OCI-LY7 (cell line): Measurements from ENCODE around the gene MORN1. TPM values are rescaled to one million over a fixed set of nuclear protein-coding genes. Genes with fewer than 3 reads are reported as not detected.

ENCODE experiments used
- BruUV-seq: library from RNA; stranded (reverse); fragments of 400-500 nt; replicated peaks from 2 replicates; lab custom pipeline; 2021; lab: Mats Ljungman, UMichigan
- CTCF ChIA-PET: fragments of 300-600 bp; sonication (Branson Sonifier 250); formaldehyde crosslinking; loops from one replicate; lab custom pipeline; 2022; ENCODE audit warnings: antibody characterized with exemption; ENCODE audit not compliant: unreplicated experiment; lab: Charles Lee
- POLR2A ChIA-PET: fragments of 300-600 bp; sonication (Branson Sonifier 250); formaldehyde crosslinking; loops from one replicate; lab custom pipeline; 2022; ENCODE audit warnings: antibody characterized with exemption; lab: Charles Lee
- DNase-seq: peaks from one replicate; pipeline ENCODE4 v3.0.0-alpha.2; 2015; ENCODE audit warnings: low spot score
- H2AFZ ChIP-seq: fragments of 200-600 bp; sonication (generic), shearing (Covaris generic); 2 replicates; pipeline ENCODE4 v1.6.1; 2014; ENCODE audit warnings: mild to moderate bottlenecking, antibody characterized with exemption, low read length, moderate library complexity
- H3K27ac ChIP-seq: fragments of 200-600 bp; sonication (generic); 2 replicates; pipeline ENCODE4 v1.5.1; 2014; ENCODE audit warnings: mixed run types, low read depth, mild to moderate bottlenecking, moderate library complexity, low read length, inconsistent platforms; ENCODE audit not compliant: poor library complexity, severe bottlenecking
- H3K36me3 ChIP-seq: fragments of 200-600 bp; sonication (generic); 2 replicates; pipeline ENCODE4 v1.6.1; 2014; ENCODE audit warnings: mild to moderate bottlenecking, antibody characterized with exemption, low read length, moderate library complexity, mixed read lengths; ENCODE audit not compliant: insufficient read depth
- H3K4me1 ChIP-seq: fragments of 200-600 bp; sonication (generic); 2 replicates; pipeline ENCODE4 v1.5.1; 2014; ENCODE audit warnings: mild to moderate bottlenecking, low read length; ENCODE audit not compliant: insufficient read depth, poor library complexity, severe bottlenecking
- H3K4me2 ChIP-seq: fragments of 200-600 bp; sonication (generic); 2 replicates; pipeline ENCODE4 v1.6.1; 2014; ENCODE audit warnings: mild to moderate bottlenecking, low read length
- H3K4me3 ChIP-seq: fragments of 200-600 bp; sonication (generic); 2 replicates; pipeline ENCODE4 v1.5.1; 2014; ENCODE audit warnings: mild to moderate bottlenecking, low read depth, low read length; ENCODE audit not compliant: poor library complexity, severe bottlenecking
- H3K79me2 ChIP-seq: fragments of 200-600 bp; sonication (generic); 2 replicates; pipeline ENCODE4 v1.6.1; 2016; ENCODE audit warnings: low read depth, mild to moderate bottlenecking, low read length, moderate library complexity, mixed read lengths; ENCODE audit not compliant: insufficient read depth
- H3K9me2 ChIP-seq: fragments of 200-600 bp; sonication (generic); 2 replicates; pipeline ENCODE4 v1.6.1; 2016; ENCODE audit warnings: mild to moderate bottlenecking, low read length, mixed read lengths; ENCODE audit not compliant: insufficient read depth
- H3K9me3 ChIP-seq: fragments of 200-600 bp; sonication (generic); 2 replicates; pipeline ENCODE4 v1.6.1; 2014; ENCODE audit warnings: mild to moderate bottlenecking, mixed run types, low read length, mixed read lengths
- H4K20me1 ChIP-seq: fragments of 200-600 bp; sonication (generic); 2 replicates; pipeline ENCODE4 v1.6.1; 2014; ENCODE audit warnings: mild to moderate bottlenecking, antibody characterized with exemption, low read length, moderate library complexity, mixed read lengths; ENCODE audit not compliant: insufficient read depth
- EZH2phosphoT487 ChIP-seq: fragments of 200-600 bp; sonication (generic); IDR thresholded peaks from 2 replicates; pipeline ENCODE4 v1.6.1; 2018; ENCODE audit warnings: low read depth, borderline replicate concordance, mild to moderate bottlenecking, mixed run types, antibody characterized with exemption, low read length, moderate library complexity, mixed read lengths
- intact Hi-C: fragments of 100-400 bp; cut with micrococcal nuclease; formaldehyde crosslinking; loops from one replicate; pipeline ENCODE4 v1.10.0; 2022; ENCODE audit not compliant: unreplicated experiment
- total RNA-seq, 2 experiments: library from RNA; depleted of rRNA in 1 of 2; stranded (reverse); fragments of >200 nt in 1 of 2; shearing (Covaris generic) in 1 of 2; gene quantifications; 2 replicates each; pipeline ENCODE4 v1.2.3, GENCODE V29; 2014 to 2022
- TF ChIP-seq, protein P1 (sequence below): fragments of 200-600 bp; sonication (generic); conservative IDR thresholded peaks from 2 replicates; pipeline ENCODE4 v1.5.1; 2014; ENCODE audit warnings: mild to moderate bottlenecking, antibody characterized with exemption, low read length, moderate library complexity, mixed read lengths

Gene MORN1
- total RNA-seq, 2 experiments from 2014 or later: 13.1 to 29.7 TPM

DNA sequence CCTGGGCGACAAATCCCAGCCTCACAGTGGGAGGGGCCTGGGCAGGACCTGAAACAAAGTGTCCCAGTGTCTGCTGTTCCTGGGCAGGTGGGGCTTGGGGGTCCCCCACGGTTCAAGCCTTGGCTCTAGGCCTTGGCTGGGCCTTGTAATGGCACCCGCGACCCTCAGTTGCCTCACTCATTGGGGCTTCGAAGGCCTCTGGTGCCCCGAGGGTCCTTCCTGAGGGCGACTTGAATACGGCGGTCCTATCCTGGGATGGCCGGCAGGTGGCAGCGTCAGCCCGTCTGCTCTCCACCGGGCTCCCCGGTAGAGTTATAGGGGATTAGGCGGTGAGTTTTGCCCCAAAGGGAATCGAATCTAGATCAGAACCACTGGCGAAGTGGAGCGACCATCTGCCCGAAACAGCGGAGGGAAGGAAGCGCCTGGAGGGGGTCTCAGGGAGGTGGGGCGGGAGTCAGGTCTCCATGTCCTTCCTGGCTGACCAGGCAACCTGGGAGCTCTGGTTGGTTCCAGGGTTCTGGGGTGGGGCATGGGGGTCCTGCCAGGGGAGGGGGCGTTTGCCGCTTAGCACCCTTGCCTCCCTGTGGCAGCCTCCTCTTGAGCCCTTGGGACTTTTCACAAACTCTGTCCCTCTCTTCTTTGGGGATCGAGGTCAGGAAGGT lies 23.1 kb upstream of the MORN1 start:
- CTCF ChIA-PET: interaction anchor here (0.5 to 0.6 kb wide), 2 partner anchors 134 to 1444 kb away, joined by 3 to 5 read pairs; no protein-coding TSS in a partner anchor
- peaks cover 48% of the 10 kb centered on the region for H3K4me1 ChIP-seq

DNA sequence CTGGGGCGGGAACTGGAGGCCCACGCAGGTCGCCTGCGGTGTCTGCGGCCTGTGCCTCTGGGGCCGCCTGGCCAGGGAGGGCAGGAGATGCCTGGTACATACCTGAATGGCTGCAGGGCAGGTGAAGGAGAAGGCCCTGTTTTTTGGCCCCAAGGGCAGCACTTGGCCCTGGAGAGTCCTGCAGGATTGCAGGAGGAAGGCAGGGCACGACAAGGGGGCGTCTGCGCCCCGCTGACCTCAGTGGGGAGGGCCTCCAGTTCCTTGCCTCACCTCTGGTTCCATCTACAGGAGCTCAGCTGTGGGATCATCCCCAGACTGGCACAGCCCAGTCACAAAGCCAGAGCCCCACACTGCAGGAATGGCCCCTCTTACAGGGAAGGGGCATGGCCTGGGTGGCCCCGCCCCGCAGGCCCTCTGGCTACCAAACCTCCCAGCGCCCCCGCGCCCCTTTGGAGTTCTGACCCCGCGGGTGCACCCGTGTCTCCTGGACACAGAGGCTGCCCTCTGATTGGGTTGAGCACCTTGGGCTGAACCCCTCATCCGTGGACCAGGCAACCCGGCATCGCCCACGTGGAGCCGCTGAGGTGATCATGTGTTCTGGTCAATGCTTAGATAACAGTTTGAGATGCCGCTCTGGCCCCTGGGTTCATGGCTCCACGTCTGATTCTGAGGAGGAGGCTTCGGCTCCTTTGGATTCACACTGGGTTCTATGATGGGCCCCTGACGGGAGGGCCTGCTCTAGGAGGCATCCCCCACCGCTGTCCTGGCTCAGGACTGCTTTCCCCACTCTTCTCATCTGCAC lies 22.3 kb upstream of the MORN1 start:
- peak; percentile 30 for DNase-seq
- Histone ChIP-seq H3K4me1 (peaks cover 48% of the 10 kb centered on the region), H3K9me3 (no peaks in the 10 kb centered on the region), H2AFZ (no peak overlapping the region), H3K36me3 (no peaks in the 10 kb centered on the region), H3K9me2 (no peaks in the 10 kb centered on the region), H3K4me2 (peak overlapping the region; percentile 91), H4K20me1 (no peaks in the 10 kb centered on the region), H3K4me3 (peak overlapping the region; percentile 98), H3K79me2 (no peaks in the 10 kb centered on the region), H3K27ac (peak overlapping the region; percentile 73)
- intact Hi-C loops: loop anchor here (1.0 to 2.0 kb wide), 4 partner anchors 83 to 171 kb away; partner anchors contain the start of gene PANK4
- TF ChIP-seq, protein P1, sequence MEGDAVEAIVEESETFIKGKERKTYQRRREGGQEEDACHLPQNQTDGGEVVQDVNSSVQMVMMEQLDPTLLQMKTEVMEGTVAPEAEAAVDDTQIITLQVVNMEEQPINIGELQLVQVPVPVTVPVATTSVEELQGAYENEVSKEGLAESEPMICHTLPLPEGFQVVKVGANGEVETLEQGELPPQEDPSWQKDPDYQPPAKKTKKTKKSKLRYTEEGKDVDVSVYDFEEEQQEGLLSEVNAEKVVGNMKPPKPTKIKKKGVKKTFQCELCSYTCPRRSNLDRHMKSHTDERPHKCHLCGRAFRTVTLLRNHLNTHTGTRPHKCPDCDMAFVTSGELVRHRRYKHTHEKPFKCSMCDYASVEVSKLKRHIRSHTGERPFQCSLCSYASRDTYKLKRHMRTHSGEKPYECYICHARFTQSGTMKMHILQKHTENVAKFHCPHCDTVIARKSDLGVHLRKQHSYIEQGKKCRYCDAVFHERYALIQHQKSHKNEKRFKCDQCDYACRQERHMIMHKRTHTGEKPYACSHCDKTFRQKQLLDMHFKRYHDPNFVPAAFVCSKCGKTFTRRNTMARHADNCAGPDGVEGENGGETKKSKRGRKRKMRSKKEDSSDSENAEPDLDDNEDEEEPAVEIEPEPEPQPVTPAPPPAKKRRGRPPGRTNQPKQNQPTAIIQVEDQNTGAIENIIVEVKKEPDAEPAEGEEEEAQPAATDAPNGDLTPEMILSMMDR: no peak
- CTCF ChIA-PET: interaction anchor here (0.6 kb wide), 2 partner anchors 33 to 135 kb away, joined by 5 to 7 read pairs; no protein-coding TSS in a partner anchor
- POLR2A ChIA-PET: interaction anchor here (0.6 to 1.2 kb wide), 3 partner anchors 134 to 385 kb away, joined by 3 to 7 read pairs (median 3); no protein-coding TSS in a partner anchor
- BruUV-seq: no TSS peak

More for the DNA sequence above, 23.1 kb upstream of the MORN1 start:
- Histone ChIP-seq H3K9me3 (no peaks in the 10 kb centered on the region), H4K20me1 (no peaks in the 10 kb centered on the region), H3K79me2 (no peaks in the 10 kb centered on the region), H3K4me3 (peak overlapping the region; percentile 98), H3K27ac (peak overlapping the region; percentile 73), H3K9me2 (no peaks in the 10 kb centered on the region), H3K36me3 (no peaks in the 10 kb centered on the region), H3K4me2 (peak overlapping the region; percentile 91), H2AFZ (no peak overlapping the region)
- no peak for TF ChIP-seq EZH2phosphoT487
- TF ChIP-seq, protein P1: peak; percentile 96
- POLR2A ChIA-PET: interaction anchor here (0.7 to 1.4 kb wide), 2 partner anchors 20 to 171 kb away, joined by 3 to 5 read pairs; no protein-coding TSS in a partner anchor
- no TSS peak for BruUV-seq
- peak; percentile 83 for DNase-seq
- intact Hi-C loops: loop anchor here (1.0 to 2.0 kb wide), 3 partner anchors 112 to 170 kb away; partner anchors contain the start of gene PANK4
